DMS153 (cell line): ENCODE measurements around the gene PLPP7.

Experiments used
- DNase-seq: peaks from one replicate; lab custom pipeline; 2025; lab: John Stamatoyannopoulos, UW

PLPP7 gene

DNA sequence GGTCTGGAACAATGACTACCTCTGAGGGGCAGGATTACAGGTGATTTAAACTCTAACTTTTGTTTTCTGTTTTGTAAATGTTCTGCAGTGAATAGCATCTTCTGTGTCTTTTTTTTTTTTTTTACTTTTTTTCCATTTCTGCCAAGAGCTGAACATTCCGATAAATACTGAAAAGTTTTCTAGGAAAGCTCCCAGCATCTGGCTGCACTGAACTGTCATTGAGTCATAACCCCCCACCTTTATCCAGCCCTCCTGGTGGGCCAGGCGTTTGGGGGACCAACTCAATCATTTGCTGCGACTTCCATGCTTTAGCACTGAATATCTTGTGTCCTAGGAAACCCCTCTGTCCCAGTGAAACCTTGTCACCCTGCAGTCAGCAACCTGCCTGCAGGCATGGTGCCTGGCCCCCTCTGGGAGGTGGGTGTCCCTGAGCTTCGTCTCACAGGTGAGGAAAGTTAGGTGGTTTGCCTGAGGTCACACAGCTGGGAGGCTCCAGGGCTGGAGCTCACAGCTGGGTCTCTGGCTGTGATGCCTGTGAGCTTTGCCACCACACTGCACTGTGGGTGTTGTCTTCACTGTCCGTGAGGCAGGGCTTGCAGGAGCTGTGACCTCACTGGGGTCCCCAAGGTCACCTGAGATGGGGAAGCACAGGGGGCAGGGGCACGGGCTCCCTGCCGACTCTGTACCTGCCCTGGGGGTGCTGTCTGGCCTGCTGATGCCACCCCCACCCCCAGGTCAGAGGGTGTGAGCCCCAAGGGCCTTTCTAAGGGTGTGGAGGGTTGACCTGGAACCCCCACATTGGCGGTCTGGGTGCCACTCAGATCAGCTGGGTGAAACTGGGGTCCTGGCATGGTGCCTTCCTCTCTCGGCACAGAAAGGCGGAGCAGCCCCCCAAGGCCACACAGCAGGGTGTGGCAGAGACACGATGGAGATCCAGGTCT lies 14.1 kb downstream of the PLPP7 start:
- no peak for DNase-seq

DNA sequence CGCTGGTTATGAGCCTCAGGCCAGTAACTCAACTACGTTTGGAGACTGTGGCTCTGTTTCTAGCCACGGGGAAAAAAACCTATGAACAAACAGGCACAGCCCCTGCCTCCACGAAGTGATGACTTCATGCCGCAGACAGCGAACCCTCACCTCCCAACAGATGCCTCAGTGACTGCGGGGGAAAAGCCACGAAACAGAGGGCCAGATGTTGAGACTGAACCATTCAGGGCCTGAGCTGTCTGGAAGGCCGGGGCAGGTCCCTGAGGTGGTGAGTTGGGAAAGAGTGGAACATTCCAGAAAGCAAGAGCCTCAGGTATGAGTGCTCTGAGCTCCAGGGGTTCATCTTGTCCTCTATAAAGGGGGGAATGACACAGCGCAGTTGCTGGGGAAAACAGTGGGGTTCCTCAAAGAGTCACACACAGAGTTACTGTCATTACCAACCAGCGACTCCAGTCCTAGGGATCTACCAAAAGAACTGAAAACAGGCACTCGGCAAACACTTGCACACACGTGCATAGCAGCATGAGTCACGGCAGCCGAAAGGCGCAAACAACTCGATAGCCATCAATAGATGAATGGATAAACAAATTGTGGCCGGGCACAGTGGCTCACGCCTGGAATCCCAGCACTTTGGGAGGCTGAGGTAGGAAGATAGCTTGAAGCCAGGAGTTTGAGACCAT lies 15.3 kb downstream of the PLPP7 start:
- peak; percentile 7 for DNase-seq

DNA sequence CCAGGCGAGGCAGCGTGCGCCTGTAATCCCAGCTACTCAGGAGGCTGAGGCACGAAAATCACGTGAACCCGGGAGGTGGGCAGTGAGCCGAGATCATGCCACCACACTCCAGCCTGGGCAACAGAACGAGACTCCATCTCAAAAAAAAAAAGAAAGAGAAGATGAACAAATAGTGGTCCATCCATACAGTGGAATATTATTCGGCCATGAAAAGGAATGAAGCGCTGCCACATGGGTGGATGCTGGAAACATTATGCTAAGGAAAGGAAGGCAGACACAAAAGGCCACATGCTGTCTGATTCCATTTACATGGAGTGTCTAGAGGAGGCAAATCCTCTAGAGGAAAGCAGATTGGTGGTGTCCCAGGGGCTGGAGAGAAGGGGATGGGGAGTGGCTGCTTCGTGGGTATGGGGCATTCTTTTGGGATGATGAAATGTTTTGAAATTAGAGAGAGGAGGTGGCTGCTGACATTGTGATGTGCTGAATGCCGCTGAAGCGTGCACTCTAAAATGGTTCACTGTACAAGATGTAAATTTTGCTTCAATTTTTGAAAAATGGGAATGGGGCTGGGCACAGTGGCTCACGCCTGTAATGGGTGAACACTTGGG lies 17.0 kb downstream of the PLPP7 start:
- DNase-seq = no peak

DNA sequence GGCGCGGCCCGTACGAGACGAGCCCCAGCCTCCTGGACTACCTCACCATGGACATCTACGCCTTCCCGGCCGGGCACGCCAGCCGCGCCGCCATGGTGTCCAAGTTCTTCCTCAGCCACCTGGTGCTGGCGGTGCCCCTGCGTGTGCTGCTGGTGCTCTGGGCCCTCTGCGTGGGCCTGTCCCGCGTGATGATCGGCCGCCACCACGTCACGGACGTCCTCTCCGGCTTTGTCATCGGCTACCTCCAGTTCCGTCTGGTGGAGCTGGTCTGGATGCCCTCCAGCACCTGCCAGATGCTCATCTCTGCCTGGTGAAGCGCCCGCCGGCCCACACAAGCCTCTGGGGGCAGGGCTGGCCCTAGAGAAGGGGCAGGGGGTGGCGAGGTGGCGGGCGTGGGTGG lies 18.5 kb downstream of the PLPP7 start:
- no peak for DNase-seq

DNA sequence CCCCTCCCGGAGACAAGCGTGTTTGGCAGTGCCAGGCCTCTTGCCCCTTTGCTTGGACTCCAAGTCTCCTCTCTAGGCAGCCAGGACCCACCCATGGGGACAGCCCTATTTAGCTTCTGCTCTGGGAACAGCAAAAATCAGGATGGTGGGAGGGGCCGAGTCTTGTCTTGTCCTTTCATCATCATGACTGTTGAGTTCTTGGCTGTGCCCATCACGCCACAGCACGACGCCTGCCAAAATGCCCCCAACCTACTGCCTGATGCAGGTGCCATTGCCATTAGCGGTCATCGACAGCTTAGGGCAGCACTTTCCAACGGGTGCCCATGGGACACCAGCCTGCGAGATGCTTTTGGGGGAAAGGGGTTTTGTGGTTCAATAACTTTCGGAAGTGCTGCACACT lies 18.9 kb downstream of the PLPP7 start:
- no peak for DNase-seq

DNA sequence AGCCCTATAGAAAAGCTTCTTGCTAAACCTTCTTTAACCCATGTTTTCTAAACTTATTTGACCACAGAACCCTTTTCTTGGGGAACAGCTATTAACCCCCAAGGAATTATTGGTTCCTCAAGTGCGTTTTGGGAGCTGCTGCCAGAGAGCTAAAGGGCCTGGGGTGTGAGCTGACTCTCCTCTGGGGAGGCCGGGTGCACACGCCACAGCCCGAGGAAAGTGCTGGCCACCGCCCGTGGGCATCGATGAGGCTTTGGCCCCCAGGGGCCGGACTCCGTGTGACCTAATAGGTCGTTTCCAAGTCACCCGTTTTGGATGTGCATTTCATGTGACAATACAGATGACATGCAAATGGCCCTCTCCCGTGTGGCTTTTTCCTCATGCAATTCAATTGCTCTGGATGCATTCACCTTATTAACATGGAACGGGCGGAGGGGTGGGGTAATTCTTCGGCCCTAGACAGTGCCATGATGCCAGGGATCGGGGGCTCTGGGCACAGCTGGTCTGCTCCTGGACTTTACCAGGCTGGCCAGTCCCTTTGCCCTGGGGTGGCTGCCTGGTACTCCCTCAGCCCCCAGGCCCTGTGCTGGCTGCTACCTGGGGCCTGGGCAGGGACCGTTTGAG lies 19.5 kb downstream of the PLPP7 start:
- no peak for DNase-seq

DNA sequence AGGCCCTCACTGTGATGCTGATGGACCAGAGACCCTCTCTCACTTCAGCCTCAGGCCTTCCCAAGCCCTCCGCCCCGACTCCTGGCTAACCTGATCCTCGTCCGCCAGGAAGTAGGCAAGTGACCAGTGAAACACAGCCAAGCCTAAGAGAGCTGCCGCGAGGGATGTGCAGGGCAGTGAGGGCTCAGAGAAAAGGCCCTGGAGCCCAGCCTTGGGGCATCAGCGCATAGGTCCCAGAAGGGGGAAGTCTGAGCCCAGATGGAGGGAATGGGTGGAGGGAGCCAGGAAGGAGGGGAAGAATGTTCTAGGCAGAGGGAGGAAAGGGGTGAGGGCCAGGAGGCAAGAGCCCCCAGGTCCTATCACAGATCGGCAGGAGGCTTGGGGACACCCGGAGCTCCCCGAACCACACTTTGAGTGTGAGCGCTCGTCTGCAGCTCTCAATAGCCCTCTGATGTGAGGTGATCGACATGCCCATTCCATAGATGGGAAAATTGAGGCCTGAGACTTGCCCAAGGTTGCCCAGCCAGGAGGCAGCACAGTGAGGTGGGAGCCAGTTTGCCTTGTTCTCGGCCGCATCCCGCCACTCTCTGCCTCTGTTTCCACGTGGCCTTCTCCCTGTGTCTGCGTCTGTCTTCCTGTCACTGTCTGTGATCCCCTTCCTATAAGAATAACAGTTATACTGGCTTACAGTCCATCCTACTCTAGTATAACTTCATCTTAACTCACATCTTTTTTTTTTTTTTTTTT lies 20.2 kb downstream of the PLPP7 start:
- no peak for DNase-seq

DNA sequence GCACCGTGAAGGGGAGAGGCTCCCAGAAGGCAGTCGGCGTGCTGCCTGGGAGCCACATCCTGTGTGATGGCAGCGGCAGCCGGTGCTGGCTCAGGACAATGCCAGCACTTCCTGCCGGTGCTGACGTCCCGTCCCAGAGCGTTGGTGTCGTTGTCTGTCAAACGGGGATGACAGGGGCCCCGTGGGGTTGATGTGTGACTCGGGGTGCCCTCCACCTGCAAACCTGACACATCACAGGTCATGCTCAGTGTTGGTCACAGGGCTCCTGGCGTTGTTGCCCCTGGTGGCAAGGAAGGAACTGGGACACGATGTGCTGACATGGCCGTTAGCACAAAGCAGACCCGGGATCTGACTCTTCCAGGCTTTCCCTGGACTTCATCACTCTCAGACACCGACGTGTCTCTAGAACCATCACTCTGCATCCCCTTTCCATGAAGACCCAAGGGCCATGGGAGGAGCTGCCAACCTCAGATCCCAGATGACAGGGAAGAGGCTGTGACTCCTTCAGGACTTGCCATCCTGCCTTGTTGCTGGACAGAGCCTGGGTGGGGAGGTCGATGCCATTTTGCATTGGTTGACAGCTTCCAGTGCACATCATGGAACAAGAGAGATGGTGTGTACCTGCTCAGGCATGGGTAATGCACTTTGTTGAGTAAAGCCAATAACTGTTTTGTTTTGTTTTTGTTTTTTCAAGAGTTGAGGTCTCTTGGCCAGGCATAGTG lies 21.5 kb downstream of the PLPP7 start:
- peak; percentile 10 for DNase-seq

DNA sequence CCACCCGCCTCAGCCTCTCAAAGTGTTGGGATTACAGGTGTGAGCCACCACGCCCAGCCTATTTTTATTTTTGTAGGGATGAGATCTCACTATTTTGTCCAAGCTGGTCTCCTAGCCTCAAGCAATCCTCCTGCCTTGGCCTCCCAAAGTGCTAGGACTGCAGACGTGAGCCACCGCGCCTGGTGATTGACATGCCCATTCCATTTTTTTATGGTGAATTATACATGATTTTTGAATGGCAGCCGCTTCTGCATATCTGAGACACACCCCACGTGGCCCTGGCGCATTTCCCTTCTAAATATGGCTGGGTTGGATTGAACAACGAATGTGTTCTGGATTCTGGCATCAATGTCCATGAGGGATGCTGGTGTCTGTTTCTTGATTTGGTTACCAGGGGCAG lies 22.7 kb downstream of the PLPP7 start:
- no peak for DNase-seq

DNA sequence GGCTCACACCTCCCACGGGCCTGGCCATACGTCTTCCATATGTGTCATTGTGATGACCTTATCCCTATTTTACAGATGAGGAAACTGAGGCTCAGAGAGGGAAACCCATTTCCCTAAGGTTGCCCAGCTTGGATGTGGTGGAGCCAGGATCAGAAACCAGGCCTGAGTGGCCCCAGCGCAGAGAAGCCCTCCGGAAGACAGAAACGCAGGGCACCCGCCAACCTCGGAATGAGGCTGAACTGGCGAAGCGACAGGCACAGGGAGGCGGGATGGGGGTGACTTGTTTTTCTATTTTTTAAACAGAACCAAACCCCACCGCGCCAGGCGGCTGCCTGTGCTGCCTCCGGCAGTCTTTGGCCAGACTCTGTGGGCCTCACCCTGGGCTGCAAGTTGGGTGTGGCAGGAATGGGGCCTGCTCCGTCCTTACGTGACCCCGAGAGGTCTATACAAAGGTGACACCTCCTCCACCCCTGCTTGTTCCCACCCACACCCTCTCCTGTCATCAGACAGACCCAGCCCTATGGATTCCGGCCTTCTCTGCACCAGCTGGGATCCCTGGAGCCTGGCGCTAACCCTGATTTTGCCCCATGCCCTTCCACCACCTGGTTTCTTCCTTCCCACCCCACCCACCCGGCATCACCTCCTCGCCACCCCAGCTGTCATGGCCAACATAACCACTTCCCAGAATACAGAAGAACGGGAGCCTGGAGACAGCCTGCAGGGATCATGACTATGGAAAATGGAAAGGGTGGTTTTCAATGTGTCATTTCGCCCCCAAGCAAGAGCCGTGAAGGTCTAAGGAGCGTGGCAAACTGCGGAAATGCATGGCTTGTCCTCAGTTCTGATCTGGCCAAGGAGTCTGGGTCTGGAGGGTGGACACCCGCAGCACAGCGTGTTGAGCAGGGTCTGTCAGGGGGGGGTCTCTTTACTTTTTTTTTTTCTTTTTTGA lies 23.6 kb downstream of the PLPP7 start:
- no peak for DNase-seq

DNA sequence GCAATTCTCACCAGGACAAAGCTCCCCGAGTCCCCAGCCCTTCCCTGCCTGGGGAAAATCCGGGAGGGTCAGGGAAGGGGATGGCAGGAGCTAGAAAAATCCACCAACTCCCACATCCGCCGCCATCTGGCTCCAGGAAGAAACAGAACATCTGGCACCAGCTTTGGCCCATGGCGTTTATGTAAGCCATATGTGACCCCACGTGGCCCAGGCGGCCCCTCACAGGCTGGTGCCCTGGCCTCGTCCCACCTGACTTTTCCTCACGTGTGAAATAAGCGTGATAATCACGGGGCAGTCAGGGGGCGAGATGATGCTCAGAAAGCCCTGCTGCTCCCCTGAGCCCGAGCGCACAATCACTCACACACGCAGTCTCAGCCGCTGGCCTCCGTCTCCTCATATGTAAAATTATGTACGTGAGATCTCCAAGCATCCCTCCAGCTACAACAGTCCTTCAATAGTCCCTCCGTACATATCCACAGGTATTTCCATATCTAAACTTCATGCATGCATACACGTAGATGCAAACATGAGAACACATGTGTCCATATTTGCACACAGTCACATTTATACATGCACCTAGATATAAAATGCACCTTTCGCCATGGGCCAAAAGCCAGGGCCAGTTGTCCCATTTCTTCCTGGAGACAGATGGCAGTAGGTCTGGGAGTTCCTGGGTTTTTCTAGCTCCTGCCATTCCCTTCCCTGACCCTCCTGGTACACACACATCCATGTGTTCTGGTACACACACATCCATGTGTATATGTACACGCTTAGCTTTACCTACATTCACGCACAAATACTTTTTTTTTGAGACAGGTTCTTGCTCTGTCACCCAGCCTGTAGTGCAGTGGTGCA lies 28.9 kb downstream of the PLPP7 start:
- no peak for DNase-seq

DNA sequence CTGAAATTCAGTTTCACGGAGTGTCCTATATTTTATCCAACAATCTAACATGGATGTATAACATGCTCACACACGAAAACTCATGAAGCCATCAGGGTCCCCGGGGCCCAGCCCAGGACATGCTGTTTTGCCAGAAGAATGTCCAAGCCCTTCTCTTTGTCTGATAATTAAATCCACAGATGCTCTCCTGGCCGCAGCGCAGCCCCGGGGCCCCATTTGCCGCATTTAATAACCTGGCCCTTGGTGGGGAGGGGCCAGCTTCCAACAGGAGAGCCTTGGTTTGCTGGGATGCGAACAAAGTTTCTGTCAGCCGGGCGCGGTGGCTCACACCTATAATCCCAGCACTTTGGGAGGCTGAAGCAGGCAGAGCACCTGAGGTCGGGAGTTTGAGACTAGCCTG lies 30.0 kb downstream of the PLPP7 start:
- no peak for DNase-seq

DNA sequence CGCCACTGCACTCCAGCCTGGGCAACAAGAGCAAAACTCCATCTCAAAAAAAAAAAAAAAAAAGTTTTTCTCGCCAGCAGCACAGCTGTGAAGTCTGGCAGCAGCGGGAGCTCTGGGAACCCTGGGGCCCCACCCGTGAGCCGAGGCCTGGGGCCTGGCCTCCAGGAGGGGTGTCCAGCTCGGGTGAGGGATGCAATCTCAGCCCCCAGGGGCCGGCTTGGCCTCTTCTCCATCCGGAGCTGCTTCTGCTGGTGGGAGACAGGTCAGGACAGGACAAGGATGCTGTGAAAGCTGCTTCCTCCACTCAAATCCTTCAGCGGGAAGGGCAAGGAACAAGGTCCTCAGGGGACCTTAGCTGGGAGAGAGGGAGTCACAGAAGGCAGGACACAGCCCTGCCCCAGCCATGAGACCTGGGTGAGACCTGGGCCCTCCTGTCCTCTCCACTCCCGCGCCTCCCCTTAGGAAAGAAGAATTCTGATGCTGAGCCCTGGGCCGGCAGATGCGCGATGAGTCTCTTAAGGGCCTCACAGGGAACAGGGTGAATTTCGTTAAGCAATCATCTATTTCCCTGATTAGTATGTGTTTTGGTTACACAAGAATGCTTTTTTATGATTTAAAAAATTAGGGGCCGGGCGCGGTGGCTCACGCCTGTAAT lies 30.6 kb downstream of the PLPP7 start:
- DNase-seq = no peak

DNA sequence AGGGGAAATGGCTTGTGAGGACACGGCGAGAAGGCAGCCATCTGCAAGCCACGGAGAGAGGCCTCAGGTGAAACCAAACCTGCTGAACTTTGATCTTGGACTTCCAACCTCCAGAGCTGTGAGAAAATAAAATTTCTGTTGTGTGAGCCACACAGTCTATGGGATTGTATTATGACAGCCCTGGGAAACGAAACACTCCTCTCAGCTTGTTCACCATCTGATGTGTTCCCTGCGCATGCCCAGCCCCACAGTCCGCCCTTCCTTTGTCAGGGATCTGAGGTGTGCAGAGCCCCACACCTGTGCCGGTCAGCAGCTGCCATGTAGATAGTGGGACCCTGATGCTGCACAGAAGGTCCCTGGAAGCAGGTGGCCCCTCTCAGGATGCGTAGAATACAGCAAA lies 34.1 kb downstream of the PLPP7 start:
- no peak for DNase-seq

DNA sequence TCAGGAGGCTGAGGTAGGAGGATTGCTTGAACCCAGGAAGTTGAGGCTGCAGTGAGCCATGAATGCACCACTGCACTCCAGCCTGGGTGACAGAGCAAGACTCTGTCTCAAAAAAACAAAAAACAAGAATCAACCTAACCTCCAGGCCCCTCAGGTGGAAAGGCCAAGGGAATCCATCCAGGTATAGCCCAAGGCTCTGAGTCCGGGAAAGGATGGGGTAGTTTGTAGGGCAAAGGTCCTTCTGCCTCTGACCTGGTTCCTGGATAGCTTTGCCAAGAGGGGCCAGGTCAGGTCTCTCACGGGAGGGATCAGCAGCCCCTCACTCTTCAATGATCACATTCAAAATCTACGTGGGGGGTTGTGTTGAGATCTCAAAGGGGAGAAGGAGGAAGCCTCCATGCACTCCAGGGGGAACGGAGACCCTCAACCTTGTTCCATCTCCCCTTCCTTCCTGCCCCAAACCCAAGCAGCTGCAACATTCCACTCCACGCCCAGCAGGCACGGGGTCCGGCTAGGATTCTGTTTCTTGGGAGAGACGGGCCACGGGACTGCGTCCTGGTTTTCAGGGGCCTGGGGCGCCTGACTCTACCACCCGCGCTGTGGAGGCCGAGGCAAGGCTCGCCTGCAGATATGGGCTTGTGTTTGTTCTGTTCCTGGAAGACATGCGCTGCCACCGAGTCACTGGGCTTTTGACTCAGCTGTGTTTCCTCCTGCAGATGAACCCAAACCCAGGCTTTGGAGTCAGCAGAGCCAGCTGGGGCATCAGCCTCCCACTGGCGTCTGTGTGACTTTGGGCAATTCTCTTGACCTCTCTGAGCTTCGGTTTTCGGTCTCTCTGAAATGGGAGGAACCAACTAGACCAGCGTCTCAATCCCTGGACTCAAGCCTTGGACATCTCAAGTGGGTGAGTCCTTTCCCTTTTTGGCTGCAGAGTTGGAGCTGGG lies 35.5 kb downstream of the PLPP7 start:
- DNase-seq = no peak

DNA sequence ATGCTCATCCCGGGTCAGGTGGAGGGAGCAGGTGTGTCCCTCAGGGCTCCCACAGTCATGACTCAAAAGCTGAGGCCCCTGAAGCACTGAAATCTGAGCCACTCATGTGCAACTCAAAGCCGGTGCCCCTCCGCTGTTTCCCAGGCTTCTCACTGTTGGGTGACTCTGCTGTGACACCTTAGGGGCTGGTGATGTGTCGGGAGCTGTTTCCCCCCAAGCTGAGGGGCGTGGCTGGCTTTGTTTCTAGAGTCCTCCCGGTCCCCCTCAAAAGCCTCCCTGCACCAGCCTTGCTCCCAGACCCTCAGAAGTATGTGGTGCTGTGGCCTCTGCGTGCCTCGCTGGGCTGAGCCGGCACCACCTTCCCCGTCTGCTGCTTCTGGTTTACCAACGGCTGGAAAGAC lies 39.7 kb downstream of the PLPP7 start:
- DNase-seq = no peak

DNA sequence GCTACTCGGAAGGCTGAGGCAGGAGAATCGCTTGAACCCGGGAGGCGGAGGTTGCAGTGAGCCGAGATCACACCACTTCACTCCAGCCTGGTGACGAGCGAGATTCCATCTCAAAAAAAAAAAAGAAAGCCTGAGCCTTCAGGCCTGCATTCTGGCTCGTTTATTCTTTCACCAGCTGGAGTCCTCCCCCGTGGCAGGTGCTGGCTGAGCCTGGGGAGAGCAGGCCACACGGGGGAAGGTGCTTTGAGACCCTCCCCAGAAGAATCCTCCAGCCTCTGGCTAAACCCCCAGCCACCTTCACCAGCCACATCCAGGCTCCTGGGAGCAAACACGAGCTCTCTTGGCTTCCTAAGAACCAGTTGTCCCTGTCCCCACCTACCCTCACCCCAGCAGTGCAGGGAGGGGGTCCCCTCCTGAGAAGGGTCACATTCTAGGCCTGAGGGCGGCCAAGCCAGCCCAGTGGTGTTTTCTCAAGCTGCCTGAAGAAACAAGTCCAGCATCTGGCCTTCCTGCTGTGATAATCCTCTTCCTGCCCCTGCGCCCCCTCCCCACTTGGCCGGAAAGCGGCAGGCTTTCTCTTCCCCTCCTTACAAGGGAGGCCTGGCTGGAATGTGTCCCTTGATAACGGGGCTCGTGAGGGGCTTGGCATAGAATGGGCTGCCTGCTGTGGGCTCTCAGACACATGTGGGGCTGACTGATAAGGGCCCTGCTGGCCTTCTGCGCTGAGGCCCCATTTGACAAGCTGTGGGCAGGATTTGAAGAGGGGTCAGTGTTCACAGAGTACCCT lies 41.5 kb downstream of the PLPP7 start:
- DNase-seq = no peak
